Neuron (in vitro differentiated cells): ENCODE measurements around the gene AS3MT.
"Not testable (repeated sequence)": the region's sequence is repeated elsewhere in the genome, so short reads cannot be mapped to it uniquely, and the experiment has no call there.

Experiments used
- H2AFZ ChIP-seq: one replicate; pipeline ENCODE4 v1.6.1; 2013; ENCODE audit warnings: low read depth, mild to moderate bottlenecking, inconsistent platforms, low read length, moderate library complexity
- H3K27me3 ChIP-seq: one replicate; pipeline ENCODE4 v1.6.1; 2013; ENCODE audit warnings: low read length; ENCODE audit not compliant: insufficient read depth
- H3K36me3 ChIP-seq: one replicate; pipeline ENCODE4 v1.6.1; 2013; ENCODE audit warnings: low read length; ENCODE audit not compliant: insufficient read depth
- H3K4me1 ChIP-seq: one replicate; pipeline ENCODE4 v1.6.1; 2013; ENCODE audit warnings: low read length; ENCODE audit not compliant: insufficient read depth
- H3K4me3 ChIP-seq: 2 replicates; pipeline ENCODE4 v1.5.1; 2013; ENCODE audit warnings: mild to moderate bottlenecking, low read length, moderate library complexity
- H3K9me3 ChIP-seq: one replicate; pipeline ENCODE4 v1.6.1; 2013; ENCODE audit warnings: low read length

Gene AS3MT

GRCh38 chr10:102838276-102838927, 30.9 kb upstream of the AS3MT start:
- not testable (repeated sequence) for H3K27me3 ChIP-seq, H3K9me3 ChIP-seq, H3K36me3 ChIP-seq, H3K4me3 ChIP-seq, H2AFZ ChIP-seq, H3K4me1 ChIP-seq

- no peak overlapping the region for H2AFZ ChIP-seq
Measured at GRCh38 chr10:102841827-102842345, 27.4 kb upstream of the AS3MT start.

GRCh38 chr10:102843139-102843538, 26.1 kb upstream of the AS3MT start:
- not testable (repeated sequence) for H3K9me3 ChIP-seq, H2AFZ ChIP-seq, H3K4me3 ChIP-seq, H3K4me1 ChIP-seq, H3K27me3 ChIP-seq, H3K36me3 ChIP-seq

More at GRCh38 chr10:102841827-102842345, 27.4 kb upstream of the AS3MT start:
- Histone ChIP-seq H3K9me3 (peaks cover 6% of the 10 kb centered on the region), H3K4me1 (no peaks in the 10 kb centered on the region), H3K4me3 (no peak overlapping the region), H3K36me3 (no peaks in the 10 kb centered on the region), H3K27me3 (peaks cover 2% of the 10 kb centered on the region)

- not testable (repeated sequence) for H3K9me3 ChIP-seq, H3K4me3 ChIP-seq, H3K27me3 ChIP-seq, H3K4me1 ChIP-seq, H3K36me3 ChIP-seq, H2AFZ ChIP-seq
Measured at GRCh38 chr10:102844190-102844776, 25.0 kb upstream of the AS3MT start.

GRCh38 chr10:102845352-102845902, 23.8 kb upstream of the AS3MT start:
- no peak overlapping the region for H3K4me3 ChIP-seq

GRCh38 chr10:102850025-102850518, 19.2 kb upstream of the AS3MT start:
- Histone ChIP-seq H3K4me3 (no peak overlapping the region), H3K36me3 (no peaks in the 10 kb centered on the region), H3K4me1 (peaks cover 6% of the 10 kb centered on the region), H3K27me3 (no peaks in the 10 kb centered on the region), H2AFZ (no peak overlapping the region), H3K9me3 (peaks cover 3% of the 10 kb centered on the region)

More at GRCh38 chr10:102845352-102845902, 23.8 kb upstream of the AS3MT start:
- Histone ChIP-seq H3K4me1 (no peaks in the 10 kb centered on the region), H3K36me3 (no peaks in the 10 kb centered on the region), H2AFZ (no peak overlapping the region), H3K27me3 (peaks cover 2% of the 10 kb centered on the region), H3K9me3 (peaks cover 5% of the 10 kb centered on the region)

- H2AFZ ChIP-seq, H3K9me3 ChIP-seq, H3K4me3 ChIP-seq, H3K36me3 ChIP-seq, H3K27me3 ChIP-seq: not testable (repeated sequence)
- H3K4me1 ChIP-seq, result peaks cover 15% of the 10 kb centered on the region
Measured at GRCh38 chr10:102853237-102853636, 16.0 kb upstream of the AS3MT start.

GRCh38 chr10:102855731-102856436, 13.4 kb upstream of the AS3MT start:
- H3K27me3 ChIP-seq, H3K36me3 ChIP-seq, H3K9me3 ChIP-seq, H2AFZ ChIP-seq, H3K4me3 ChIP-seq: not testable (repeated sequence)
- peaks cover 11% of the 10 kb centered on the region for H3K4me1 ChIP-seq

- H3K4me3 ChIP-seq, result no peak overlapping the region
- H3K27me3 ChIP-seq, result no peaks in the 10 kb centered on the region
- H2AFZ ChIP-seq, result no peak overlapping the region
- peaks cover 9% of the 10 kb centered on the region for H3K4me1 ChIP-seq
- peaks cover 3% of the 10 kb centered on the region for H3K36me3 ChIP-seq
- no peaks in the 10 kb centered on the region for H3K9me3 ChIP-seq
Measured at GRCh38 chr10:102856758-102857424, 12.4 kb upstream of the AS3MT start.

- Histone ChIP-seq H3K4me1 (peaks cover 9% of the 10 kb centered on the region), H3K27me3 (no peaks in the 10 kb centered on the region), H3K9me3 (no peaks in the 10 kb centered on the region), H3K4me3 (no peak overlapping the region), H2AFZ (no peak overlapping the region), H3K36me3 (peaks cover 13% of the 10 kb centered on the region)
Measured at GRCh38 chr10:102859911-102860310, 9.4 kb upstream of the AS3MT start.

GRCh38 chr10:102863660-102864059, 5.6 kb upstream of the AS3MT start:
- Histone ChIP-seq H3K36me3 (peaks cover 13% of the 10 kb centered on the region), H2AFZ (no peak overlapping the region), H3K27me3 (no peaks in the 10 kb centered on the region), H3K4me1 (peaks cover 3% of the 10 kb centered on the region), H3K9me3 (no peaks in the 10 kb centered on the region), H3K4me3 (no peak overlapping the region)

- peaks cover 14% of the 10 kb centered on the region for H3K4me1 ChIP-seq
- peaks cover 10% of the 10 kb centered on the region for H3K36me3 ChIP-seq
- H3K4me3 ChIP-seq, result no peak overlapping the region
- no peak overlapping the region for H2AFZ ChIP-seq
- no peaks in the 10 kb centered on the region for H3K27me3 ChIP-seq
- no peaks in the 10 kb centered on the region for H3K9me3 ChIP-seq
Measured at GRCh38 chr10:102865620-102866019, 3.6 kb upstream of the AS3MT start.

GRCh38 chr10:102868911-102869257, 386 bp upstream of the AS3MT start:
- Histone ChIP-seq H3K27me3 (no peaks in the 10 kb centered on the region), H2AFZ (peak overlapping the region; percentile 91), H3K36me3 (peaks cover 2% of the 10 kb centered on the region), H3K4me3 (peak overlapping the region; percentile 58), H3K4me1 (peaks cover 14% of the 10 kb centered on the region), H3K9me3 (no peaks in the 10 kb centered on the region)
